ENCODE data around the gene KIF13A.

Gene KIF13A

GRCh38 chr6:17987447-17987696 lies at the start of gene KIF13A:
KIF13A (minus strand) TSS chr6:17987635; CDS start chr6:17987463, 172 bp downstream.
- H2AFZ ChIP-seq (ENCODE audit: low read length), result peak within 1 kb of the TSS; percentile 70
- no peaks in the 10 kb centered on the region for H4K20me1 ChIP-seq (ENCODE audit: insufficient read depth, low read length)
- peak; percentile 32 for DNase-seq
- H3K4me1 ChIP-seq (ENCODE audit: low read length), result peaks cover 5% of the 10 kb centered on the region
- H3K9ac ChIP-seq (ENCODE audit: low read length), result peak within 1 kb of the TSS; percentile 37; the same call in 1 of the 2 replicates
- peaks cover 13% of the 10 kb centered on the region for H3K27me3 ChIP-seq (replicated peaks; ENCODE audit: insufficient read depth, low read length)
- H3K36me3 ChIP-seq (replicated peaks; ENCODE audit: insufficient read depth, low read length), result no peaks in the 10 kb centered on the region
- no peaks in the 10 kb centered on the region for H3F3A ChIP-seq (ENCODE audit: insufficient read depth, low read length)
- TF ChIP-seq EZH2phosphoT487 (IDR thresholded peaks at IDR 0.05; ENCODE audit: low read length), result no peak
- no peak for TF ChIP-seq EZH2 (optimal IDR thresholded peaks at IDR 0.05; ENCODE audit: low read depth, low read length)
- TF ChIP-seq CTCF (IDR thresholded peaks at IDR 0.05; ENCODE audit: low read length), result no peak
- H3K9me3 ChIP-seq (replicated peaks; ENCODE audit: insufficient read depth, low read length), result no peaks in the 10 kb centered on the region
- no peak within 1 kb of the TSS for H3K27ac ChIP-seq (ENCODE audit: low read length)
- H3K4me3 ChIP-seq (ENCODE audit: low read length), result peak within 1 kb of the TSS; percentile 78
- peak within 1 kb of the TSS; percentile 96 for H3K4me2 ChIP-seq (ENCODE audit: low read depth, low read length)
- H3K9me2 ChIP-seq (replicated peaks; ENCODE audit: insufficient read depth, low read length), result no peaks in the 10 kb centered on the region
- H3K79me2 ChIP-seq (ENCODE audit: low read length), result no peaks in the 10 kb centered on the region

GRCh38 chr6:18036781-18037180 lies 49.3 kb upstream of the KIF13A start:
- Histone ChIP-seq H3K27ac (ENCODE audit: low read length) (no peak overlapping the region), H3K36me3 (replicated peaks; ENCODE audit: insufficient read depth, low read length) (no peaks in the 10 kb centered on the region), H2AFZ (ENCODE audit: low read length) (no peak overlapping the region), H3K79me2 (ENCODE audit: low read length) (no peaks in the 10 kb centered on the region), H3K9me2 (replicated peaks; ENCODE audit: insufficient read depth, low read length) (no peaks in the 10 kb centered on the region), H3K27me3 (replicated peaks; ENCODE audit: insufficient read depth, low read length) (no peaks in the 10 kb centered on the region), H3K9me3 (replicated peaks; ENCODE audit: insufficient read depth, low read length) (no peaks in the 10 kb centered on the region), H3F3A (ENCODE audit: insufficient read depth, low read length) (no peaks in the 10 kb centered on the region), H3K4me2 (ENCODE audit: low read depth, low read length) (no peak overlapping the region), H3K4me3 (ENCODE audit: low read length) (no peak overlapping the region), H3K9ac (ENCODE audit: low read length) (no peak overlapping the region), H4K20me1 (ENCODE audit: insufficient read depth, low read length) (no peaks in the 10 kb centered on the region), H3K4me1 (ENCODE audit: low read length) (no peaks in the 10 kb centered on the region)
- DNase-seq, result no peak
- TF ChIP-seq EZH2phosphoT487 (IDR thresholded peaks at IDR 0.05; ENCODE audit: low read length), result no peak
- no peak for TF ChIP-seq EZH2 (optimal IDR thresholded peaks at IDR 0.05; ENCODE audit: low read depth, low read length)
- TF ChIP-seq CTCF (IDR thresholded peaks at IDR 0.05; ENCODE audit: low read length), result no peak

GRCh38 chr6:18035330-18035854 lies 48.0 kb upstream of the KIF13A start:
- H3K27me3 ChIP-seq (replicated peaks; ENCODE audit: insufficient read depth, low read length), result no peaks in the 10 kb centered on the region
- H2AFZ ChIP-seq (ENCODE audit: low read length), result no peak overlapping the region
- no peaks in the 10 kb centered on the region for H3F3A ChIP-seq (ENCODE audit: insufficient read depth, low read length)

More at GRCh38 chr6:18035330-18035854, 48.0 kb upstream of the KIF13A start:
- Histone ChIP-seq H4K20me1 (ENCODE audit: insufficient read depth, low read length) (no peaks in the 10 kb centered on the region), H3K4me1 (ENCODE audit: low read length) (no peaks in the 10 kb centered on the region), H3K27ac (ENCODE audit: low read length) (no peak overlapping the region), H3K9ac (ENCODE audit: low read length) (no peak overlapping the region), H3K36me3 (replicated peaks; ENCODE audit: insufficient read depth, low read length) (no peaks in the 10 kb centered on the region), H3K9me3 (replicated peaks; ENCODE audit: insufficient read depth, low read length) (no peaks in the 10 kb centered on the region), H3K4me2 (ENCODE audit: low read depth, low read length) (no peak overlapping the region), H3K79me2 (ENCODE audit: low read length) (no peaks in the 10 kb centered on the region), H3K9me2 (replicated peaks; ENCODE audit: insufficient read depth, low read length) (no peaks in the 10 kb centered on the region), H3K4me3 (ENCODE audit: low read length) (no peak overlapping the region)
- TF ChIP-seq CTCF (IDR thresholded peaks at IDR 0.05; ENCODE audit: low read length), result no peak
- TF ChIP-seq EZH2phosphoT487 (IDR thresholded peaks at IDR 0.05; ENCODE audit: low read length), result no peak
- no peak for TF ChIP-seq EZH2 (optimal IDR thresholded peaks at IDR 0.05; ENCODE audit: low read depth, low read length)
- no peak for DNase-seq

Data from MM.1S (cell line).